Adrenal gland (tissue), 5 donors: ENCODE results near the gene PARP3.
A peak's percentile ranks its signal among the peaks of the same experiment; 100 is the strongest.

Experiments used
- CTCF ChIP-seq, 6 experiments: fragments of 450-650 bp in 4 of 6; fragments of 200-600 bp in 2 of 6; sonication (generic) in 1 of 6; IDR thresholded peaks; 1 replicate in 5 of 6; 2 replicates in 1 of 6; pipeline versions ENCODE4 v1.5.1 to v1.8.0; 2016 to 2021; ENCODE audit warnings: antibody characterized with exemption in 6 of 6, mild to moderate bottlenecking in 2 of 6, moderate library complexity in 1 of 6
- POLR2A ChIP-seq, 2 donors: fragments of 450-650 bp; IDR thresholded peaks; one replicate each; pipeline ENCODE4 v1.6.1; 2017; ENCODE audit warnings: antibody characterized with exemption in 2 of 2, mild to moderate bottlenecking in 2 of 2, moderate library complexity in 1 of 2
- donor health status: DM: no; HTN: no; CAD: no.

GRCh38 chr3:51982352-51982837 is 40.2 kb downstream of the PARP3 start:
- TF ChIP-seq CTCF (IDR thresholded peaks at IDR 0.05) (peak in 5 of 6 experiments; percentile 39 to 55 (median 49)), POLR2A (IDR thresholded peaks at IDR 0.05) (no peak)
